PFSK-1 (cell line): ENCODE data around the gene HNRNPM.

ENCODE experiments used
- FOXP2 ChIP-seq: optimal IDR thresholded peaks from 2 replicates; pipeline ENCODE3; 2011; ENCODE audit warnings: borderline replicate concordance, control low read depth, inconsistent platforms; ENCODE audit not compliant: insufficient read depth; ENCODE audit errors: extremely low read length, extremely low read depth
- POLR2AphosphoS5 ChIP-seq: IDR thresholded peaks from 2 replicates; pipeline ENCODE4 v1.6.1; 2012; ENCODE audit warnings: low read depth, mild to moderate bottlenecking, control low read depth, low read length, moderate library complexity
- REST ChIP-seq, 2 experiments: IDR thresholded peaks; 2 replicates each; pipeline versions ENCODE4 v1.6.1 to v1.8.0; 2011 to 2012; ENCODE audit warnings: low read depth in 2 of 2, low read length in 2 of 2, control low read depth in 1 of 2, inconsistent platforms in 1 of 2, mild to moderate bottlenecking in 1 of 2, moderate library complexity in 1 of 2; ENCODE audit not compliant: insufficient read depth in 1 of 2
- SIN3A ChIP-seq: IDR thresholded peaks from 2 replicates; pipeline ENCODE4 v1.6.1; 2012; ENCODE audit warnings: mild to moderate bottlenecking, low read length, moderate library complexity, borderline replicate concordance; ENCODE audit not compliant: insufficient read depth
- TAF1 ChIP-seq: IDR thresholded peaks from 2 replicates; pipeline ENCODE4 v1.6.1; 2012; ENCODE audit warnings: low read length, control low read depth, borderline replicate concordance; ENCODE audit not compliant: insufficient read depth

Gene HNRNPM

DNA sequence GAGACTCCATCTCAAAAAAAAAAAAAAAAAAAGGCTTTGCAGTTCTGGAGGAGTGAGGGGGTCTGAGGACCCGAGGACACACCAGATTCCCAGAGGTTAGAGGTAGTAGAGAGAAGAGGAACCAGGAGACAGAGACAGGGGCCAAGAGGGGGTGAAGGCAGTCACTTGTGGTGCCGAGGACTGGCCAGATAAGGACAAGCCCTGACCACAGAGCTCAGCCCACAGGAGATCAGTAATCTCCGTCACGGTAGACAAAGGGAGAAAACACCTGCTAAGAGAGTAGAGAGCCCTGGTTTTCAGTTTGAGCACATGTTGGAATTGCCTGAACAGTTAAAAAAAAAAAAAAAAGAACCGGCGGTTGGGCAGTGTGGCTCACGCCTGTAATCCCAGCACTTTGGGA is 59.4 kb downstream of the HNRNPM start:
- TF ChIP-seq POLR2AphosphoS5: no peak
- TF ChIP-seq TAF1: no peak
- no peak for TF ChIP-seq REST (IDR thresholded peaks at IDR 0.05; ENCODE audit: insufficient read depth in 1 of 2, low read depth in 2 of 2, low read length in 2 of 2)
- TF ChIP-seq SIN3A: no peak
- no peak for TF ChIP-seq FOXP2

DNA sequence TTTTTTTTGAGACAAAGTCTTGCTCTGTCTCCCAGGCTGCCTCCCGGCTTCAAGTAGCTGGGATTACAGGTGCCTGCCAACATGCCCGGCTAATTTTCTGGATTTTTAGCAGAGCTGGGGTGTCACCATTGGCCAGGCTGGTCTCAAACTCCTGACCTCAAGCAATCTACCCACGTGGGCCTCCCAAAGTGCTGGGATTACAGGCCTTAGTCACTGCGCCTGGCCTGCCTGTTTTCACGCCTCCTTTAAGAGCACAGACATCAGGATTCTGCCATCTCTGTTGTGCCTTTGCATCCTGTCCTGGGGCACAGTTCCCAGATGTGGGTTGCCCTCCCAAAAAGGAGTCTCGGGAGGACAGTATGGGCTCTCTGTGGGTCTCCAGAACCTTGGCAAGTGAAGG is 60.1 kb downstream of the HNRNPM start:
- TF ChIP-seq REST (IDR thresholded peaks at IDR 0.05; ENCODE audit: insufficient read depth in 1 of 2, low read depth in 2 of 2, low read length in 2 of 2): no peak
- no peak for TF ChIP-seq SIN3A
- no peak for TF ChIP-seq POLR2AphosphoS5
- TF ChIP-seq TAF1: no peak
- no peak for TF ChIP-seq FOXP2

DNA sequence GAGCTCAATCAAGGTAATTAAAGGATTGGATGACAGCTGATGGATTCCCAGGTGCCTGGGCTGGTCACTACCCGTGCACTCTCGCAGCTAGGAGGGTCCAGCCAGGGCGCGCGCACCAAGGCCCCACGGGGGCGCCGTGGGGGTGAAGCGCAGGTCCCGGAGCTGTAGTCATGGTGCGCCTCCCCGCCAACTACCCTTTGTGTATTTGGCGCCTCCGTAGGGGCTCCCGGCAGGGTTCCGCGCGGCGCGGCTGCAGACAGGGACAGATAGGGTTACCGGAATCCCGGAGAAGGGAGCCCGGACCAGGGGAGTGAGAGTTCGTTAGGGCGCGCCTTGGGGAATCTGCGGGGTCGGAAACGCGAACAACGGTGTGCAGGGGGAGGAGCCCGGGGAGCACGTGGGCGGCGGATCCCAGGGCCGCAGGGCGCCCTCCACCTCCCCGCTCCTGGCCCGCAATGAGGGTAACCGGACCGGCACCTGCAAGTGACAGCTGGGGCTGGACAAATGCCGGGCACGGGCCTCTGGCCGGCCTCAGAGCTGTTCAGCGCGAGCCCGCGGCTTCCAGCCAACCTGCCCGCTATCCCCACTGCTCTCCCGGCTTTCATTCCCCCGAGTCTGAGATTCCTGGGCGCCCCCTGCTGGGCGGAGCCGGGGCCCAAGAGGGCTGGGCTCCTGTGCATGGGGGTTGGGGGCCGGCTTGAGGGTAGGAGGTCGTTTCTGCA is 61.1 kb downstream of the HNRNPM start:
- TF ChIP-seq REST (IDR thresholded peaks at IDR 0.05; ENCODE audit: insufficient read depth in 1 of 2, low read depth in 2 of 2, low read length in 2 of 2) (no peak), POLR2AphosphoS5 (0 out of 2 replicates have a peak, but pooled peaks have one; percentile 27)

- no peak for TF ChIP-seq FOXP2
- no peak for TF ChIP-seq SIN3A
- TF ChIP-seq TAF1: no peak
- TF ChIP-seq REST (IDR thresholded peaks at IDR 0.05; ENCODE audit: insufficient read depth in 1 of 2, low read depth in 2 of 2, low read length in 2 of 2): no peak
- TF ChIP-seq POLR2AphosphoS5: no peak
Measured at GRCh38 chr19:8506402-8506957, 61.7 kb downstream of the HNRNPM start.
